H54 (cell line): ENCODE measurements around the gene HEMK1.

Experiments used
- DNase-seq: peaks from one replicate; pipeline ENCODE4 v3.0.0; 2011; ENCODE audit warnings: low spot score, mixed read lengths; ENCODE audit not compliant: insufficient read length
- FAIRE-seq: peaks from 3 replicates; lab custom pipeline; 2011; peaks lifted over from hg19 to GRCh38; lab: Jason Lieb, UNC
- POLR2A ChIP-seq: IDR thresholded peaks from 2 replicates; pipeline ENCODE4 v1.6.1; 2011; ENCODE audit warnings: low read depth, mild to moderate bottlenecking, low read length

HEMK1 gene

GRCh38 chr3:50534681-50535330, 34.5 kb upstream of the HEMK1 start:
- FAIRE-seq (no peak), DNase-seq (no peak)
- TF ChIP-seq POLR2A, result no peak

DNA sequence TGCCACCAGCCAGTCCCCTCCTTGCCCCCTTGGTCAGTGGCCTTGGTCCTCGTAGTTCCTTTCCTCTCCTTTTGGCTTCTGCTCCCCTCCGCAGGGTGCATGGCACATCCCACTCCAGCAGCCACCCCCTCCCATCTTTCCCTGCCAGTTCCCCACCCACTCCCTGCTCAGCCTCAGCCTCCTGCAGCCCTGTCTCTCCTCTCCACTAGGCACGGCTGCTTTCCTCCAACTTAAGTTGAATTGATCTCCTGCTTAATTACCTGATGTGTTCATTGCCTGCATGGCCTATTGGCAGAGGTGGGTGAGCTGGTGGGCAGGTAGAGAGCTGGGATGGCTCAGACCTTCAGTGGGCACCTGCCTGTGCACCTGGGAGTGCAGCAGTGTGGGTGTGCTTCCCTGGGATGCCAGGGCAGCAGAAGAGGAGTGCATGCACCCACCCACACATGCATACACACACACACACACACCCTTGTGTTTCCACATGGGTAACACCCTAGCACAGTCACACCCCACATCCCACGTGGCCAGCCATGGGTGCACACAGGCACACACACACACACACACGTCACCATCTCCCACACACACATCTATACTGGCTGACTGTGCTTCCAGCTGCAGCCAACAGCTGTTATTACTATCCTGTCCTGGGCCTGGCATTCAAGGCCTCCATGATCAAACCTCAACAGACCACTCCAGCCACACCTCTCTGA, 32.7 kb upstream of the HEMK1 start:
- FAIRE-seq (no peak), DNase-seq (no peak)
- no peak for TF ChIP-seq POLR2A

DNA sequence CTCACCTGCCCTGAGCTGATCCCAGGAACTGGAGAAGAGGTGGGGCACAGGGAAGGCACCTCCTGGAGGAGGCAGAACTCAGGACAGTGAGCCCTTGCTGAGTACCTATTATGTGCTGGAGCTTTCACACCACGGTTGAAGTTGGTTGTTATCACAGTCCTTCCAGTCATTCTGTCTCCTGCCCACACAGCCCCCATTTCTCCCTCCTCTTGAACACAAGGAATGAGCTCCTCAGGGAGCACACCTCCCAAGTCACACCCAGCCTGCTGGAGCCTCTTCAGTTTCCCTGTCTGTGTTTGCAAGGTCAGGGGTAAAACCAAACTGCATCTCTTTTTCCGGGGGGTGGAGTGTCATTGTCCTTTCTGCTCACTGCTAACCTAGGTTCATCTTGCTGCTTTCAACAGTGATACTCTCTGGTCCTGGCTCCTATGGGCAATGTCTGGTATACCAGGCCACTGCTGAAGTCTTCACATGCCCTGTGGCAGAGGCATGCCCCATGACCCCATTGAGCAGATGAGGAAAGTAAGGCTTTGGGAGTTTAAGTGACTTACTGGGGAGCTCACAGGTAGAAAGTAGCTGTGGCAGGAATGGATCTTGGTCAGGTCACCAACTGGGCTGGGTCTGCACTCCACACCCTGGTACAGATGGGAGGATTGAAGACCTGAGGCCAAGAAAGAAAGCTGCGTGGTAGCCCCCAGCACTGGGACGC, 31.7 kb upstream of the HEMK1 start:
- DNase-seq, result no peak
- TF ChIP-seq POLR2A, result no peak
- no peak for FAIRE-seq

GRCh38 chr3:50539356-50540286, 29.7 kb upstream of the HEMK1 start:
- FAIRE-seq (no peak), DNase-seq (no peak)
- no peak for TF ChIP-seq POLR2A

GRCh38 chr3:50542177-50543034, 26.9 kb upstream of the HEMK1 start:
- no peak for TF ChIP-seq POLR2A
- DNase-seq (peak; percentile 90), FAIRE-seq (peak; percentile 76)

GRCh38 chr3:50545781-50546180, 23.5 kb upstream of the HEMK1 start:
- no peak for DNase-seq
- TF ChIP-seq POLR2A, result no peak
- FAIRE-seq, result no peak

DNA sequence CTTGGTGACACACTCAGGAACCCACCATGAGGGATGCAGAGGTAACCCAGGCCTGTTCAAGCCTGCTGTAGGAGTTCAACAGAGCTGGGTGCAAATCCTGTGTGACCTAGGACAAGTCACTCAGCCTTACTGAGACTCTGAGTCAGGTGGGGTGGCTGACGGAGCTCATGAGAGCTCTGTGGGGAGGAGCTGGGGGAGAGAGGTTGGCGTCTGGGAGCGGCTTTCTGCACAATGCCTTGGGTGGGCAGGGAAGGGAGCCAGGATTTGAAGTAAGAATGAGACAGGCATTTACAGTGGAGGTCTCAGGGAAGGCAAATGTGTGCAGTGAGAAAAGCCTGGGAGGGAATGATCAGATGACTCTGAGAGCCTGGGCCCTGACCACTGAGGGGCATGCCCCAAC, 20.1 kb upstream of the HEMK1 start:
- TF ChIP-seq POLR2A, result no peak
- no peak for DNase-seq
- no peak for FAIRE-seq

GRCh38 chr3:50550079-50550736, 19.1 kb upstream of the HEMK1 start:
- FAIRE-seq, result no peak
- no peak for DNase-seq

GRCh38 chr3:50551054-50551659, 18.2 kb upstream of the HEMK1 start:
- DNase-seq (no peak), FAIRE-seq (no peak)
- no peak for TF ChIP-seq POLR2A

More at GRCh38 chr3:50550079-50550736, 19.1 kb upstream of the HEMK1 start:
- TF ChIP-seq POLR2A, result no peak

- TF ChIP-seq POLR2A, result no peak
- FAIRE-seq (no peak), DNase-seq (no peak)
Measured at GRCh38 chr3:50551681-50552435, 17.5 kb upstream of the HEMK1 start.

- TF ChIP-seq POLR2A, result no peak
- no peak for FAIRE-seq
- DNase-seq, result no peak
Measured at GRCh38 chr3:50552598-50552997, 16.7 kb upstream of the HEMK1 start.
